H1 (cell line): Measurements from ENCODE around the gene AFAP1L1. TPM values are rescaled to one million over a fixed set of nuclear protein-coding genes. Genes with fewer than 3 reads are reported as not detected.

Experiments
- CTCF ChIA-PET: fragments of 300-600 bp; sonication (Branson Sonifier 250); formaldehyde crosslinking; loops from one replicate; lab custom pipeline; 2021; ENCODE audit not compliant: partially characterized antibody; lab: Charles Lee
- POLR2A ChIA-PET: fragments of 300-600 bp; sonication (Branson Sonifier 250); formaldehyde crosslinking; loops from one replicate; lab custom pipeline; 2021; ENCODE audit warnings: inconsistent platforms; ENCODE audit not compliant: partially characterized antibody; lab: Charles Lee
- DNase-seq, 2 experiments: peaks; one replicate each; pipeline versions ENCODE4 v3.0.0 to v3.0.0-alpha.2; 2010 to 2022; ENCODE audit warnings: low spot score in 2 of 2, low read depth in 1 of 2, mixed read lengths in 1 of 2
- FAIRE-seq: peaks from 2 replicates; lab custom pipeline; 2011; peaks lifted over from hg19 to GRCh38; lab: Jason Lieb, UNC
- H2AFZ ChIP-seq: 2 replicates; pipeline ENCODE4 v1.8.1; 2012; ENCODE audit warnings: low read length, inconsistent platforms
- H2AK5ac ChIP-seq: 2 replicates; pipeline ENCODE4 v1.6.1; 2013; ENCODE audit warnings: low read depth, low read length
- H2BK120ac ChIP-seq: replicated peaks from 2 replicates; pipeline ENCODE3; 2013; ENCODE audit warnings: low read depth, low read length, inconsistent platforms
- H2BK12ac ChIP-seq: 2 replicates; pipeline ENCODE4 v1.6.1; 2013; ENCODE audit warnings: low read depth, low read length
- H2BK15ac ChIP-seq: 2 replicates; pipeline ENCODE4 v1.6.1; 2013; ENCODE audit warnings: low read length
- H2BK20ac ChIP-seq: 2 replicates; pipeline ENCODE4 v1.6.1; 2013; ENCODE audit warnings: low read length
- H2BK5ac ChIP-seq: 2 replicates; pipeline ENCODE4 v1.6.1; 2013; ENCODE audit warnings: low read depth, low read length
- H3K14ac ChIP-seq: 2 replicates; pipeline ENCODE4 v1.6.1; 2013; ENCODE audit warnings: inconsistent platforms; ENCODE audit not compliant: insufficient read length
- H3K18ac ChIP-seq: 2 replicates; pipeline ENCODE4 v1.6.1; 2013; ENCODE audit warnings: low read length; ENCODE audit errors: extremely low read depth
- H3K23ac ChIP-seq: 2 replicates; pipeline ENCODE4 v1.6.1; 2013; ENCODE audit warnings: inconsistent platforms; ENCODE audit not compliant: insufficient read length
- H3K23me2 ChIP-seq: 2 replicates; pipeline ENCODE4 v1.6.1; 2013; ENCODE audit warnings: low read depth, low read length
- H3K27ac ChIP-seq: 2 replicates; pipeline ENCODE4 v1.6.1; 2011; ENCODE audit warnings: low read depth, low read length, inconsistent platforms
- H3K27me3 ChIP-seq, 4 experiments: replicated peaks in 1 of 4; 1 replicate in 1 of 4; 2 replicates in 3 of 4; pipeline versions ENCODE4 v1.6.1 to v1.8.1; 2011 to 2013; ENCODE audit warnings: low read length in 3 of 4, mild to moderate bottlenecking in 3 of 4, inconsistent platforms in 2 of 4, mixed read lengths in 2 of 4, moderate library complexity in 1 of 4; ENCODE audit not compliant: control insufficient read depth in 3 of 4, insufficient read depth in 3 of 4; ENCODE audit errors: extremely low read depth in 1 of 4
- H3K36me3 ChIP-seq, 4 experiments: 2 replicates each; pipeline versions ENCODE4 v1.6.1 to v1.8.1; 2011 to 2013; ENCODE audit warnings: mild to moderate bottlenecking in 4 of 4, low read length in 3 of 4, moderate library complexity in 2 of 4, control low read depth in 1 of 4, inconsistent platforms in 1 of 4; ENCODE audit not compliant: insufficient read depth in 4 of 4, control insufficient read depth in 2 of 4
- H3K4ac ChIP-seq: replicated peaks from 2 replicates; pipeline ENCODE3; 2013; ENCODE audit warnings: low read length, low read depth, mixed read lengths, inconsistent platforms; ENCODE audit not compliant: insufficient read length
- H3K4me1 ChIP-seq, 4 experiments: replicated peaks in 1 of 4; 1 replicate in 1 of 4; 2 replicates in 3 of 4; pipeline versions ENCODE4 v1.6.1 to v1.8.1; 2011 to 2013; ENCODE audit warnings: low read length in 3 of 4, inconsistent platforms in 2 of 4, mixed read lengths in 1 of 4; ENCODE audit not compliant: insufficient read depth in 4 of 4, control insufficient read depth in 3 of 4
- H3K4me2 ChIP-seq, 2 experiments: 2 replicates each; pipeline versions ENCODE4 v1.6.1 to v1.8.1; 2011 to 2013; ENCODE audit warnings: low read depth in 2 of 2, low read length in 2 of 2, control low read depth in 1 of 2, inconsistent platforms in 1 of 2, mild to moderate bottlenecking in 1 of 2; ENCODE audit not compliant: insufficient read depth in 1 of 2
- H3K4me3 ChIP-seq, 4 experiments: fragments of 200-600, 300-600 bp in 1 of 4; sonication (generic), shearing (Covaris generic), sonication (Bioruptor Twin) in 1 of 4; 2 replicates each; pipeline versions ENCODE4 v1.5.1 to v1.8.1; 2011 to 2016; ENCODE audit warnings: low read length in 4 of 4, low read depth in 3 of 4, control low read depth in 2 of 4, inconsistent platforms in 2 of 4, mild to moderate bottlenecking in 2 of 4, mixed read lengths in 1 of 4, moderate library complexity in 1 of 4; ENCODE audit not compliant: insufficient read depth in 2 of 4; ENCODE audit errors: extremely low read depth in 1 of 4
- H3K56ac ChIP-seq: replicated peaks from 2 replicates; pipeline ENCODE3; 2013; ENCODE audit warnings: low read depth, mild to moderate bottlenecking, mixed read lengths, low read length, inconsistent platforms; ENCODE audit not compliant: insufficient read length
- H3K79me1 ChIP-seq: 2 replicates; pipeline ENCODE4 v1.6.1; 2013; ENCODE audit warnings: low read depth, low read length, control low read depth
- H3K79me2 ChIP-seq, 2 experiments: 2 replicates each; pipeline versions ENCODE4 v1.6.1 to v1.8.1; 2012 to 2013; ENCODE audit warnings: low read length in 2 of 2, mild to moderate bottlenecking in 2 of 2, inconsistent platforms in 1 of 2; ENCODE audit not compliant: insufficient read depth in 2 of 2, control insufficient read depth in 1 of 2
- H3K9ac ChIP-seq, 4 experiments: replicated peaks in 1 of 4; 1 replicate in 1 of 4; 2 replicates in 3 of 4; pipeline versions ENCODE4 v1.6.1 to v1.8.1; 2011 to 2013; ENCODE audit warnings: low read depth in 3 of 4, low read length in 3 of 4, control low read depth in 2 of 4, mild to moderate bottlenecking in 2 of 4, moderate library complexity in 2 of 4, inconsistent platforms in 1 of 4; ENCODE audit errors: extremely low read depth in 1 of 4
- H3K9me3 ChIP-seq, 2 experiments: 2 replicates each; pipeline versions ENCODE4 v1.6.1 to v1.8.1; 2012 to 2013; ENCODE audit warnings: mild to moderate bottlenecking in 2 of 2, moderate library complexity in 2 of 2, control low read depth in 1 of 2, inconsistent platforms in 1 of 2, low read depth in 1 of 2, low read length in 1 of 2, mixed read lengths in 1 of 2; ENCODE audit not compliant: insufficient read depth in 2 of 2
- H4K20me1 ChIP-seq, 2 experiments: replicated peaks in 1 of 2; 2 replicates each; pipeline versions ENCODE3 to v1.8.1; 2011 to 2013; ENCODE audit warnings: inconsistent platforms in 2 of 2, low read length in 2 of 2, mild to moderate bottlenecking in 1 of 2; ENCODE audit not compliant: insufficient read depth in 2 of 2, control insufficient read depth in 1 of 2
- H4K5ac ChIP-seq: 2 replicates; pipeline ENCODE4 v1.6.1; 2013; ENCODE audit warnings: low read length, low read depth, mixed read lengths, inconsistent platforms; ENCODE audit not compliant: insufficient read length
- H4K8ac ChIP-seq: 2 replicates; pipeline ENCODE4 v1.8.0; 2013; ENCODE audit warnings: mild to moderate bottlenecking, moderate library complexity, low read length, inconsistent platforms; ENCODE audit not compliant: insufficient read depth; ENCODE audit errors: extremely low read depth
- H4K91ac ChIP-seq: replicated peaks from 2 replicates; pipeline ENCODE3; 2013; ENCODE audit warnings: low read length, mixed read lengths, inconsistent platforms; ENCODE audit not compliant: insufficient read length
- CBX5 ChIP-seq: fragments of 300-800, 300-1000 bp; sonication (generic); IDR thresholded peaks from 2 replicates; pipeline ENCODE4 v1.7.1; 2016; ENCODE audit warnings: antibody characterized with exemption, low read length, low read depth
- CTCF ChIP-seq, 3 experiments: IDR thresholded peaks; 1 replicate in 2 of 3; 2 replicates in 1 of 3; pipeline versions ENCODE4 v1.5.1 to v1.6.1; 2011; ENCODE audit warnings: low read length in 3 of 3, mild to moderate bottlenecking in 3 of 3, inconsistent platforms in 2 of 3, low read depth in 1 of 3, moderate library complexity in 1 of 3; ENCODE audit not compliant: insufficient read depth in 1 of 3; ENCODE audit errors: control extremely low read depth in 1 of 3
- HDAC2 ChIP-seq, 2 experiments: fragments of 300-600 bp in 1 of 2; sonication (generic) in 1 of 2; IDR thresholded peaks; 2 replicates each; pipeline ENCODE4 v1.6.1; 2011 to 2012; ENCODE audit warnings: low read depth in 2 of 2, low read length in 2 of 2, mild to moderate bottlenecking in 2 of 2, moderate library complexity in 2 of 2, borderline replicate concordance in 1 of 2, inconsistent platforms in 1 of 2
- POLR2AphosphoS5 ChIP-seq: IDR thresholded peaks from 2 replicates; pipeline ENCODE4 v1.6.1; 2011; ENCODE audit warnings: low read depth, low read length
- RFX5 ChIP-seq: IDR thresholded peaks from 2 replicates; pipeline ENCODE4 v1.6.1; 2011; ENCODE audit warnings: low read depth, low read length, improper control_type of control experiment, borderline replicate concordance
- SIX5 ChIP-seq: IDR thresholded peaks from 2 replicates; pipeline ENCODE4 v1.6.1; 2011; ENCODE audit warnings: mild to moderate bottlenecking, low read depth, low read length
- SP4 ChIP-seq: IDR thresholded peaks from 2 replicates; pipeline ENCODE4 v1.6.1; 2012; ENCODE audit warnings: low read length, inconsistent platforms
- TBP ChIP-seq: IDR thresholded peaks from 2 replicates; pipeline ENCODE4 v1.6.1; 2011; ENCODE audit warnings: low read depth, low read length, improper control_type of control experiment
- USF2 ChIP-seq: IDR thresholded peaks from 2 replicates; pipeline ENCODE4 v1.6.1; 2011; ENCODE audit warnings: low read length, improper control_type of control experiment
- WGBS, 2 experiments: shearing (Covaris generic) in 1 of 2; methylation state at CpG; one replicate each; pipeline versions ENCODE4 v1.1.6 to v1.1.7; 2013 to 2015; ENCODE audit warnings: low lambda C conversion rate in 2 of 2, mixed read lengths in 2 of 2, inconsistent platforms in 1 of 2, low coverage in 1 of 2, missing lambda C conversion rate in 1 of 2; ENCODE audit not compliant: insufficient replicate concordance in 2 of 2, insufficient coverage in 1 of 2, insufficient read length in 1 of 2; ENCODE audit errors: extremely low coverage in 1 of 2, missing lambda C conversion rate in 1 of 2; 5-methylcytosine and 5-hydroxymethylcytosine counted together
- polyA plus RNA-seq, 7 experiments: library from polyadenylated mRNA; depleted of rRNA in 3 of 7; stranded (reverse) in 5 of 7; unstranded in 2 of 7; fragments of >200 nt in 5 of 7; fragments of 200-250 nt in 2 of 7; gene quantifications; 1 replicate in 5 of 7; 2 replicates in 1 of 7; 4 replicates in 1 of 7; pipeline versions ENCODE4 v1.2.1 to v1.2.3, GENCODE V29; 2011 to 2013; ENCODE audit warnings: missing spikeins in 2 of 7, mixed read lengths in 2 of 7
- total RNA-seq: library from RNA; stranded (reverse); fragmentation: NEBNext Ultra II Directional; extraction: Animal tissue kit (Norgen Biotek cat#: 25700); gene quantifications from 2 replicates; pipeline ENCODE4 v1.2.1, GENCODE V29; 2021
- TF ChIP-seq, protein P1 (sequence below): IDR thresholded peaks from 2 replicates; pipeline ENCODE4 v1.6.1; 2011; ENCODE audit warnings: low read depth, mild to moderate bottlenecking, low read length; ENCODE audit not compliant: insufficient read depth

The AFAP1L1 gene
- total and polyA plus RNA-seq, 2 of the 8 experiments (the other 6 are each of a cell fraction or from before 2014, with no cell fraction given): 0.79 to 4.7 TPM

GRCh38 chr5:149280124-149280523 lies 8.5 kb downstream of the AFAP1L1 start:
- no peak overlapping the region for H3K4ac ChIP-seq
- H3K9ac ChIP-seq: no peak overlapping the region
- H3K56ac ChIP-seq: no peak overlapping the region
- H4K20me1 ChIP-seq: no peaks in the 10 kb centered on the region
- H3K27me3 ChIP-seq: no peaks in the 10 kb centered on the region; a peak in 1 of 7 replicates
- no peaks in the 10 kb centered on the region for H3K9me3 ChIP-seq
- H3K18ac ChIP-seq: no peak overlapping the region
- no peaks in the 10 kb centered on the region for H3K4me1 ChIP-seq
- TF ChIP-seq HDAC2 (IDR thresholded peaks at IDR 0.05; ENCODE audit: borderline replicate concordance in 1 of 2, low read depth in 2 of 2, low read length in 2 of 2) (no peak), USF2 (no peak), CBX5 (no peak), CTCF (IDR thresholded peaks at IDR 0.05; ENCODE audit: control extremely low read depth in 1 of 3, insufficient read depth in 1 of 3, low read depth in 1 of 3, low read length in 3 of 3) (no peak), SIX5 (no peak), TBP (no peak), SP4 (no peak), RFX5 (no peak), POLR2AphosphoS5 (no peak)
- TF ChIP-seq, protein P1, sequence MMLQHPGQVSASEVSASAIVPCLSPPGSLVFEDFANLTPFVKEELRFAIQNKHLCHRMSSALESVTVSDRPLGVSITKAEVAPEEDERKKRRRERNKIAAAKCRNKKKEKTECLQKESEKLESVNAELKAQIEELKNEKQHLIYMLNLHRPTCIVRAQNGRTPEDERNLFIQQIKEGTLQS: no peak
- H3K14ac ChIP-seq: no peak overlapping the region
- H3K23ac ChIP-seq: no peak overlapping the region
- H3K27ac ChIP-seq: no peak overlapping the region
- no peaks in the 10 kb centered on the region for H3K23me2 ChIP-seq
- POLR2A ChIA-PET: no interaction called here
- no peak overlapping the region for H3K4me3 ChIP-seq
- no peak overlapping the region for H4K5ac ChIP-seq
- no peak overlapping the region for H2BK5ac ChIP-seq
- H4K91ac ChIP-seq: no peak overlapping the region
- no peak overlapping the region for H2BK120ac ChIP-seq
- H2BK12ac ChIP-seq: no peak overlapping the region
- H3K4me2 ChIP-seq: no peak overlapping the region
- no peaks in the 10 kb centered on the region for H3K79me2 ChIP-seq
- CTCF ChIA-PET: interaction anchor here (0.8 to 1.9 kb wide), 3 partner anchors 15 to 17 kb away, joined by 3 to 8 read pairs (median 3); no protein-coding TSS in a partner anchor
- no peak overlapping the region for H2BK20ac ChIP-seq
- no peak overlapping the region for H2AFZ ChIP-seq
- no peak overlapping the region for H2BK15ac ChIP-seq
- DNase-seq (no peak), FAIRE-seq (no peak)
- no peaks in the 10 kb centered on the region; a peak in 1 of 8 replicates for H3K36me3 ChIP-seq
- H3K79me1 ChIP-seq: no peaks in the 10 kb centered on the region
- H2AK5ac ChIP-seq: no peak overlapping the region
- no peak overlapping the region for H4K8ac ChIP-seq
- 79% methylated on average over 1 of the region's 1 CpG; no CpG with 5 or more reads in 1 of the 2 experiments for WGBS, 2 experiments
